Endothelial cell of umbilical vein (primary cell): Measurements from ENCODE around the gene POLR2C. TPM values are rescaled to one million over a fixed set of nuclear protein-coding genes. Genes with fewer than 3 reads are reported as not detected.

Experiments used
- BruUV-seq: library from RNA; stranded (reverse); fragments of 400-500 nt; replicated peaks from 2 replicates; lab custom pipeline; 2021; lab: Mats Ljungman, UMichigan
- CTCF ChIA-PET: fragments of 300-600, 350-600 bp; sonication (Branson Sonifier 250); formaldehyde crosslinking; loops from one replicate; lab custom pipeline; 2021; ENCODE audit warnings: antibody characterized with exemption, inconsistent platforms; lab: Charles Lee
- POLR2A ChIA-PET: fragments of 300-600, 350-600 bp; sonication (Branson Sonifier 250); formaldehyde crosslinking; loops from one replicate; lab custom pipeline; 2021; ENCODE audit warnings: antibody characterized with exemption, inconsistent platforms; lab: Charles Lee
- DNase-seq: peaks from one replicate; pipeline ENCODE4 v3.0.0-alpha.2; 2011; ENCODE audit warnings: low read depth, low spot score
- FAIRE-seq: peaks from 2 replicates; lab custom pipeline; 2011; peaks lifted over from hg19 to GRCh38; lab: Jason Lieb, UNC
- H2AFZ ChIP-seq: 2 replicates; pipeline ENCODE4 v1.6.0; 2012; ENCODE audit warnings: low read depth, low read length, control low read depth, inconsistent platforms
- H3K27ac ChIP-seq: 2 replicates; pipeline ENCODE4 v1.5.1; 2011; ENCODE audit warnings: low read depth, mild to moderate bottlenecking, control low read depth, low read length, moderate library complexity; ENCODE audit not compliant: insufficient read depth
- H3K27me3 ChIP-seq, 2 experiments: 2 replicates each; pipeline versions ENCODE4 v1.6.0 to v1.6.1; 2011; ENCODE audit warnings: low read length in 2 of 2, mixed read lengths in 1 of 2; ENCODE audit not compliant: control insufficient read depth in 2 of 2, insufficient read depth in 2 of 2
- H3K36me3 ChIP-seq, 2 experiments: 2 replicates in 1 of 2; 3 replicates in 1 of 2; pipeline ENCODE4 v1.5.1; 2011; ENCODE audit warnings: low read length in 2 of 2, mild to moderate bottlenecking in 1 of 2, moderate library complexity in 1 of 2; ENCODE audit not compliant: control insufficient read depth in 2 of 2, insufficient read depth in 2 of 2; ENCODE audit errors: extremely low read depth in 1 of 2
- H3K4me1 ChIP-seq: 3 replicates; pipeline ENCODE4 v1.5.1; 2011; ENCODE audit warnings: mild to moderate bottlenecking, low read length; ENCODE audit not compliant: control insufficient read depth, insufficient read depth; ENCODE audit errors: extremely low read depth
- H3K4me2 ChIP-seq: 2 replicates; pipeline ENCODE4 v1.6.1; 2011; ENCODE audit warnings: low read length, control low read depth, mixed read lengths; ENCODE audit not compliant: insufficient read depth
- H3K4me3 ChIP-seq, 3 experiments: fragments of 200-600 bp in 1 of 3; sonication (generic), shearing (Covaris generic) in 1 of 3; replicated peaks in 1 of 3; 2 replicates each; pipeline ENCODE4 v1.5.1; 2011 to 2016; ENCODE audit warnings: control low read depth in 3 of 3, low read length in 3 of 3, mild to moderate bottlenecking in 2 of 3, inconsistent platforms in 1 of 3, low read depth in 1 of 3, moderate library complexity in 1 of 3; ENCODE audit not compliant: insufficient read depth in 1 of 3
- H3K79me2 ChIP-seq: 2 replicates; pipeline ENCODE4 v1.6.0; 2012; ENCODE audit warnings: low read length, inconsistent platforms; ENCODE audit not compliant: control insufficient read depth, insufficient read depth
- H3K9ac ChIP-seq: replicated peaks from 2 replicates; pipeline ENCODE3; 2011; ENCODE audit warnings: low read length, control low read depth; ENCODE audit not compliant: insufficient read depth; ENCODE audit errors: extremely low read depth
- H3K9me1 ChIP-seq: replicated peaks from 3 replicates; pipeline ENCODE4 v1.6.0; 2011; ENCODE audit warnings: mild to moderate bottlenecking, low read length; ENCODE audit not compliant: control insufficient read depth, insufficient read depth; ENCODE audit errors: extremely low read depth
- H3K9me3 ChIP-seq: replicated peaks from 2 replicates; pipeline ENCODE4 v1.5.1; 2012; ENCODE audit warnings: low read length, inconsistent platforms; ENCODE audit not compliant: control insufficient read depth, insufficient read depth
- H4K20me1 ChIP-seq: replicated peaks from 2 replicates; pipeline ENCODE3; 2011; ENCODE audit warnings: mild to moderate bottlenecking, low read length; ENCODE audit not compliant: control insufficient read depth, insufficient read depth; ENCODE audit errors: extremely low read depth
- CTCF ChIP-seq, 2 donors: IDR thresholded peaks; 1 replicate in 1 of 2; 2 replicates in 1 of 2; pipeline ENCODE4 v1.5.1; 2011; ENCODE audit warnings: low read length in 2 of 2, mild to moderate bottlenecking in 2 of 2, moderate library complexity in 2 of 2, control low read depth in 1 of 2, inconsistent platforms in 1 of 2, low read depth in 1 of 2; ENCODE audit not compliant: insufficient read depth in 1 of 2; ENCODE audit errors: extremely low read depth in 1 of 2
- EZH2 ChIP-seq: IDR thresholded peaks from 2 replicates; pipeline ENCODE4 v1.6.1; 2012; ENCODE audit warnings: borderline replicate concordance, low read depth, mild to moderate bottlenecking, moderate library complexity, low read length, inconsistent platforms; ENCODE audit not compliant: severe bottlenecking
- FOS ChIP-seq: IDR thresholded peaks from 2 replicates; pipeline ENCODE4 v1.6.1; 2011; ENCODE audit warnings: mild to moderate bottlenecking, low read length, moderate library complexity, borderline replicate concordance; ENCODE audit not compliant: insufficient read depth
- GATA2 ChIP-seq: IDR thresholded peaks from 2 replicates; pipeline ENCODE4 v1.7.0; 2011; ENCODE audit warnings: low read depth, mild to moderate bottlenecking, moderate library complexity, mixed read lengths, low read length; ENCODE audit not compliant: insufficient read length, insufficient read depth
- JUN ChIP-seq: IDR thresholded peaks from 2 replicates; pipeline ENCODE4 v1.6.1; 2011; ENCODE audit warnings: borderline replicate concordance, low read depth; ENCODE audit not compliant: insufficient read length, insufficient read depth
- MAX ChIP-seq: IDR thresholded peaks from 2 replicates; pipeline ENCODE4 v1.6.1; 2011; ENCODE audit not compliant: insufficient read depth, insufficient read length
- MYC ChIP-seq: IDR thresholded peaks from one replicate; pipeline ENCODE4 v1.6.1; 2011; ENCODE audit warnings: mild to moderate bottlenecking, low read depth, low read length
- POLR2A ChIP-seq: IDR thresholded peaks from 2 replicates; pipeline ENCODE4 v1.6.1; 2012; ENCODE audit warnings: low read depth, mild to moderate bottlenecking, control low read depth, low read length
- POLR2AphosphoS5 ChIP-seq: IDR thresholded peaks from 2 replicates; pipeline ENCODE4 v1.6.1; 2012; ENCODE audit warnings: low read depth, mild to moderate bottlenecking, control low read depth, low read length, moderate library complexity; ENCODE audit not compliant: insufficient read depth
- dilution Hi-C: fragments of 300-500 bp; cut with MboI; formaldehyde crosslinking; loops from one replicate; pipeline ENCODE4 v1.15.0; 2019; ENCODE audit warnings: low sequenced_read_pairs; ENCODE audit not compliant: extremely low pct_ligation_motif_present
- intact Hi-C: fragments of 100-400 bp; cut with micrococcal nuclease; formaldehyde crosslinking; loops from one replicate; pipeline ENCODE4 v1.10.0; 2022
- polyA plus RNA-seq, 4 experiments: library from polyadenylated mRNA; depleted of rRNA in 3 of 4; stranded (reverse) in 3 of 4; unstranded in 1 of 4; fragments of >200 nt; gene quantifications; 2 replicates each; pipeline versions ENCODE4 v1.2.1 to v1.2.3, GENCODE V29; 2011 to 2012; ENCODE audit warnings: missing spikeins in 1 of 4
- total RNA-seq: library from RNA; stranded (reverse); gene quantifications from 2 replicates; pipeline ENCODE4 v1.2.3, GENCODE V29; 2021

The POLR2C gene
- total and polyA plus RNA-seq, 2 donors (not counting 3 experiments of a cell fraction or from before 2014, with no cell fraction given) = 65.2 to 129 TPM

- H3K27me3 ChIP-seq = no peaks in the 10 kb centered on the region
- H3K4me1 ChIP-seq = peaks cover 7% of the 10 kb centered on the region
- FAIRE-seq (no peak), DNase-seq (no peak)
- H3K36me3 ChIP-seq = peaks cover 0 to 2% of the 10 kb centered on the region in 2 experiments
- H2AFZ ChIP-seq = no peak overlapping the region
- no peaks in the 10 kb centered on the region for H3K9me3 ChIP-seq
- POLR2A ChIA-PET = no interaction called here
- CTCF ChIA-PET = interaction anchor here (0.6 to 5.4 kb wide), 15 partner anchors 8 to 218 kb away, joined by 3 to 77 read pairs (median 6); partner anchors contain the start of genes CIAPIN1, COQ9, DOK4 and POLR2C
- dilution Hi-C loops (no loop called here), intact Hi-C loops (loop anchor here (1.0 kb wide), 5 partner anchors 11 to 219 kb away; partner anchors contain the start of gene POLR2C)
- H3K4me2 ChIP-seq = no peak overlapping the region
- H3K9ac ChIP-seq = no peak overlapping the region
- no peak overlapping the region for H3K4me3 ChIP-seq
- BruUV-seq = no TSS peak
- no peaks in the 10 kb centered on the region for H4K20me1 ChIP-seq
- no peak for TF ChIP-seq POLR2AphosphoS5
- no peak for TF ChIP-seq FOS
- no peak for TF ChIP-seq MYC
- no peak for TF ChIP-seq POLR2A
- no peak for TF ChIP-seq GATA2
- no peak for TF ChIP-seq JUN
- TF ChIP-seq EZH2 = no peak
- no peak for TF ChIP-seq CTCF (IDR thresholded peaks at IDR 0.05; ENCODE audit: extremely low read depth in 1 of 2, insufficient read depth in 1 of 2, low read depth in 1 of 2, low read length in 2 of 2)
- no peak for TF ChIP-seq MAX
- H3K79me2 ChIP-seq = no peaks in the 10 kb centered on the region
- H3K9me1 ChIP-seq = no peaks in the 10 kb centered on the region
- no peak overlapping the region for H3K27ac ChIP-seq
Measured at GRCh38 chr16:57518922-57519321, 56.4 kb downstream of the POLR2C start.
